GM21423 (cell line): Measurements from ENCODE around the gene TCEAL5.
"Not testable (repeated sequence)": the region's sequence is repeated elsewhere in the genome, so short reads cannot be mapped to it uniquely, and the experiment has no call there.

Experiments used
- ATAC-seq: cut with Tn5 transposase; IDR thresholded peaks from one replicate; pipeline ENCODE4 v1.9.1; 2021; ENCODE audit warnings: mild to moderate bottlenecking, moderate library complexity; ENCODE audit not compliant: unreplicated experiment

TCEAL5 gene

GRCh38 chrX:103276581-103277002 lies at the start of gene TCEAL5:
Gene TCEAL5 (minus strand): TSS chrX:103276750. CDS start chrX:103274563, 2,187 bp downstream.
- ATAC-seq = no peak

- ATAC-seq = no peak
Observed at GRCh38 chrX:103311399-103311780, 34.8 kb upstream of the TCEAL5 start.

- ATAC-seq = peak; percentile 95
Observed at GRCh38 chrX:103310555-103311398, 34.2 kb upstream of the TCEAL5 start, which contains the start of gene BEX2. Gene BEX2 (minus strand): TSS chrX:103310990. CDS start chrX:103309976, 1,014 bp downstream.

GRCh38 chrX:103309860-103310554 lies 33.5 kb upstream of the TCEAL5 start:
- ATAC-seq = no peak

- not testable (repeated sequence) for ATAC-seq
Observed at GRCh38 chrX:103305666-103306065, 29.1 kb upstream of the TCEAL5 start.

GRCh38 chrX:103304705-103305104 lies 28.2 kb upstream of the TCEAL5 start:
- ATAC-seq = no peak

GRCh38 chrX:103293118-103293517 lies 16.6 kb upstream of the TCEAL5 start:
- no peak for ATAC-seq

GRCh38 chrX:103279624-103280023 lies 3.1 kb upstream of the TCEAL5 start:
- no peak for ATAC-seq

GRCh38 chrX:103275947-103276567 lies 493 bp downstream of the TCEAL5 start:
- ATAC-seq = no peak

GRCh38 chrX:103274284-103274683 lies 2.3 kb downstream of the TCEAL5 start:
- ATAC-seq = no peak

GRCh38 chrX:103258275-103258674 lies 18.3 kb downstream of the TCEAL5 start:
- no peak for ATAC-seq

GRCh38 chrX:103256651-103257050 lies 19.9 kb downstream of the TCEAL5 start:
- no peak for ATAC-seq

- peak; percentile 97 for ATAC-seq
Observed at GRCh38 chrX:103254921-103255493, 21.5 kb downstream of the TCEAL5 start, which contains the start of gene TCEAL8. Gene TCEAL8 (minus strand): TSS chrX:103255155. CDS start chrX:103253979, 1,176 bp downstream.

GRCh38 chrX:103254171-103254824 lies 22.3 kb downstream of the TCEAL5 start:
- ATAC-seq = peak; percentile 77

GRCh38 chrX:103253608-103254007 lies 22.9 kb downstream of the TCEAL5 start:
- ATAC-seq = no peak

GRCh38 chrX:103250977-103251376 lies 25.6 kb downstream of the TCEAL5 start:
- ATAC-seq = no peak

- no peak for ATAC-seq
Observed at GRCh38 chrX:103249805-103250204, 26.7 kb downstream of the TCEAL5 start.

- no peak for ATAC-seq
Observed at GRCh38 chrX:103248553-103248952, 28.0 kb downstream of the TCEAL5 start.

GRCh38 chrX:103240155-103240554 lies 36.4 kb downstream of the TCEAL5 start:
- ATAC-seq = no peak

GRCh38 chrX:103236296-103236695 lies 40.3 kb downstream of the TCEAL5 start:
- no peak for ATAC-seq
